Stimulated activated CD4-positive, alpha-beta T cell treated with anti-CD3 and anti-CD28 coated beads, Interleukin-2, amount 100 ng/mL, for 48 hours (primary cell): ENCODE measurements around the gene MYBPC3.

Source experiments
- DNase-seq, 2 donors: peaks; one replicate each; pipeline ENCODE4 v3.0.0-alpha.2; 2020

MYBPC3 gene

DNA sequence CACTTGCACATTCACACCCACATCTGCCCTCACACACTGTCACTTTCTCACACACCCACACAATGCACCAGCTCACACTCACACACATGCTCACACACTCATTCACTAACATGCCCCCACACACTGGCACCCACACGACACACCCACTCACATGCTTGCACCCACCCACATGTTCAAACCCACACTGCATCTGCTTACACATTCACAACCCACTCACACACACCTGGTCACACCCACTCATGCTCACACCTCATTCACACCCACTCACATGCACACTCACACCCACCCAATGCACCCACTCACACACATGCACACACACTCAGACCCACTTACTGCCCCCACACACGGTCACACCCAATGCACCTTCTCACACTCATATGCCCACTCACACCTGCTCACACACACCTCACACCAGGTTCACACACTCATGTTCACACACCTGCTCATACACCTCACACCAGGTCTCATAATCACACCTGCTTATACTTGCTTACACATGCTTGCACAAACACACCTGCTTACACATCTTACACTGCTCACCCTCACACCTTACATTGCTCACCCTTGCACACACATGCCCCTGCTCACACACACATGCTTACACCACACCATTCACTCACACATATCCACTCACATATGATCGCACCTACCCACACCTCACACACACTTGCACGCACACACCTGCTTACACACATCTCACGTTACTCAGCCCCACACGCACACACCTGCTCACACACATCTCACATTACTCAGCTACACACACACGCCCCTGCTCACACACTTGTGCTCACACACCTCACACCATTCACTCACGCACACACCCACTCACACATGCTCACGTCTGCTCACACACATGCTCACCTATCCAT lies 3.9 kb upstream of the MYBPC3 start:
- DNase-seq: no peak

DNA sequence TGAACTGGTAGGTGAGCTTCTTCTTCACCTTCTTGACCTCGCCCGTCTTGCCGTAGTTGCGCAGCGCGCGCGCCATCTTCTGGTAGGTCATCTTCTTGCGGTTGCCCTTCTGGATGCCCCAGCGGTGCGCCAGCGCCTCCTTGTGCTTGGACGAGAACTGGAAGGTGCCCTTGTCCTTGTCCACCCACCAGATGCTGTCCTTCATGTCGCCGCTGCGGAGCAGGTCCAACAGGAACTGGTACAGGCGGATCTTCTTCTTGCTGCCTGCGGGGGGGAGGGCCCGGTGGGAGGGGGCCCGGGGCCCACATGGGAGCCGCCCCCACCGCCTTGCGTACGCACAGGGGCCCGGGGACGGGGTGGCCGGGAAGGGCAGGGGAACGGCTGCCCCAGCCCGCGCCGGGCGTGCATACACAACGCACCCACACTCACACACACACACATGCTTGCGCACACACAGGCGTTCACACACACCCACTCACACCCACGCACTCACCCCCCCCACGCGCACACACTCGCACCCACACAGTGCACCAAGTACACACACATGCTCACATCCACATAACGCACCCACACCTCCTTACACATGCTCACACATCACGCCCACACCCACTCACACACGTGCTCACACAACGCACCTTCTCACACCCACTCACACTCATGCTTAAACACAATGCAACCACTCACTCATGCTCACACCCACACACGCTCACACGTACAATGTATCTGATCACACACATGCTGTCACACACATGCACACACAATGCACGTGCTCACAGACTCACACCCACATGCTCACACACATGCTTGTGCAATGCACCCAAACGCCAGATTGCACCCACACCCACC lies 3.0 kb upstream of the MYBPC3 start:
- peak; percentile 34 to 42 for DNase-seq

DNA sequence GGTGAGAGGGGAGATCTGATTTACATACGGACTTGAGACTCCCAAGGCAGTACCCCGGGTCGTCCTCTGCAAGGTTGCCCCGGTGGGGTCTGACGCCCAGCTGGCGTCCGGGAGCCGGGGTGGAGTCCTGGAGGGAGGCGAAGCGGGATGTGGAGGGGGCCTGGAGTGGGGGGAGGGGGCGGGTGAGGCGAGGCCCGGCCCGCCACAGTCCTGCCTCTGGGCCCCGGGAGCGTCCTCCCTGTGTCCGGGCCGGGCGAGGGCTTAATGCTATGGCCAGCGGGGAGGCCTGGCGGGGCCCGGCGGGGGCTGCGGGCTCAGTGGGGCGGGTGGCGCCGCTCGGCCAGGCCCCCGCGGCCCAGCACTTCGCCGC lies 2.4 kb upstream of the MYBPC3 start:
- DNase-seq: no peak

DNA sequence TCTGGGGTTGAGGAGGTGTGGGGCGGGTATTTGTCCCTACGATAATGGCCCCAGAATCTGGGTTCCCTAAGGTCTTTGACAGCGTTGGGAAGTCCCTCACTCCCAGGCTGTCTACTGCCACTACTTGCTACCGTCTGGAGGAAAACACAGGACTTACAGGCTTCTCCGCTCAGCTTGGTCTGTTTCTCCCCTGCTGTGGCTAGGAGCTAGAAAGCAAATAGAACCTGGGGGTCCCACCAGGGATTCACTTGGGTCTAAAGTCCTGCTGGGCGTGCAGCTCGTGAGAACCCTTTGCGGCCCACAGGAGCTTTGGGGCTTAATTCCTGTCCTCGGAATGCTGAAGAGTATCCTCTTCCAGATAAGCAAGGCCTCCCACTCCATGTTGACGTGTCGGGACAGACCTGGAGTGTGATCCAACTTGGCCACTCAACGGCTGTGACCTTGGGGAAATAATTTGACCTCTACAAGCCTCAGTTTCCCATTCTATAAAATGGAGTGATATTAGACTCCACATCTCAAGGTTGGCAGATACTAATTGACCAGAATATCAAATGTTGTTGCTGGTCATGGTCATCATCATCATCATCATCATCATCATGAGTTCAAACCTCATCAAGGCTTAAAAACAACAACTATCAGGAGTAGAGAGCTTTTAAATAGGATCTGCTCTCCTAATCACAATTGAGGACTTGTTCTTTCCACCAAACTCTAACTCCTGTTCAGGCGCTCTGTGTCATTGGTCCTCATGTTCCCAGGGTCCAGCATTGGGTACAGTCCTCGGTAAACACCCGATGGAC lies 1.7 kb upstream of the MYBPC3 start:
- DNase-seq: no peak

DNA sequence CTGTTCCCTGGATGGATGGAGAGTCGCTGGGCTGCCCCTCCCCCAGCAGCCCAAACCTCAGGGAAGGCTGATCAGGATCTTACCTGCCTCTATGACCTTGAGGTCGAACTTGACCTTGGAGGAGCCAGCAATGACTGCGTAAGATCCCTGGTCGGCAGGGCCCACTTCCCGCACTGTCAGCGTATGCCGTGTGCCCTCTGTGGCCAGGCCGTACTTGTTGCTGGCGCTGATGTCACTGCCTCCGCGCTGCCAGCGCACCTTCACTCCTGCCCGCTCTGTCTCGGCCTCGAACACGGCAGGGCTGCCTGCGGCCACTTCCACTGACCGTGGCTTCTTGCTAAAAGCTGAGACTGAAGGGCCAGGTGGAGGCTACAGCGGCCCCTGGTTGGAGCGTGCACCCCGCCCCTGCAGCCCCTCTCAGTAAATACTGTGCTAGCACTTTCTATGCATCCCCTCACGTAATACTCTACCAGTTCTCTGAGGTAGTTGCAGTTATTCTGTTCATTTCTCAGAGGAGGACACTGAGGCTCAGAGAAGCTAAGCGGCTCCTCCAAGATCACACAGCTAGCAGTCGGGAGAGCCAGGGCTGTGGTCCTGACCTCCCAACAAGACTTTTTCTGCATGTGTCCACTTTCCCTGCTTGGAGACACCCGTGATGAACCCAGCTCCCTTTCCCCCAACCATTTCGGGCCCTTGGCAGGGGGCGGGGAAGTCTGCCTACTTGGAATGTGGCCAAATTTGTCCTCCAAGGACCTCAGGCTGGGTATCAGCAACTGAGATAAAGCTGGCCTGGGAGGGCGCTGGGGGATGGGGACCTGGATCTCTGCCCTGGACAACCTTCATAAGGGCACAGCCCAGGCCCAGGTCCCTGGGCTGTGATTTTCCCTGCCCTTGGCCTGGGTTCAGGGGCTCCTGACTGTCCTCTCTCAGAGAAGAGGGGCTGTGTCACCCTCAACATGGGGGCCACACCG lies 1.1 kb downstream of the MYBPC3 start:
- DNase-seq: no peak

DNA sequence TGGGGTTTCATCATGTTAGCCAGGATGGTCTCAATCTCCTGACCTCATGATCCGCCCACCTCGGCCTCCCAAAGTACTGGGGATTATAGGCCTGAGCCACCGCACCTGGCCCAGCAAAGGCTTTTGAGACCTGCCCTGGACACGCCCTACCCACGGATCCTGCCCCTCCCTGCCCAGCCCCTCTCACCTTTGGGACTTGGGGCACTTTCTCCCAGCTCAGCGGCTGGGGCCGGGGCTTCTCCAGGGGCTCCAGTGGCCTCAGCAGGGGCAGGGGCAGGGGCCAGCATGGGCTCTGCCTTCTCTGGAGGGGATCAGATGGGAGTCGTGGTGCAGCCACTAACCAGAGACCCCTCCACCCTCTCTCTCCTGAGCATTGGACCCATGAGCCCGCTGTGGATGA lies 2.2 kb downstream of the MYBPC3 start:
- no peak for DNase-seq

DNA sequence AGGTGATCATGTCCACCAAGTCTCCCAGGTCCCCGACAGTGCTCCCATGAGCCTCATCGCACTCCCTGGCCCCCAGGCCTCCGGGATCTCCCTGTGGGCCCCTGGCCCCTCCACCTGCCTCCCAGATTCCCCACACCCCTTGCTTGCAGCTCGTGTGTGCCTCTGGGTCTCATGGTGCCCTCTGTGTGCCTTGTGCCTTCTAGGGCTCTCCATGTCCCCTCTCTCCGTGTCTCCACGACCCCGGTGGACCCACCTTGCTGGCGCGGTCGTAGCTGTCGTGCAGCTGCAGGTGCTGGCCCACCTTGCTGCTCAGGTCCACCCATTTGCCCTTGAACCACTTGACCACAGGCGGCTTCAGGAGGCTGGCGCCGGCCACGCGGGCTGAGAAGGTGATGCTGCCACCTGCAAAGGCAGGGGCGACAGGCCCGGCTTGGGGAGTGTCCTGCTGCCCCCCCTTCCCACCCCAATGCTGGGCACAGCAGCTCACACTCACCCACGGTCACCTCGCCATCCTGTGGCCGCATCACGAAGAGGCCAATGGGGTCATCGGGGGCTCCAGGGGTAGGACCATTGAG lies 2.9 kb downstream of the MYBPC3 start:
- DNase-seq: no peak

DNA sequence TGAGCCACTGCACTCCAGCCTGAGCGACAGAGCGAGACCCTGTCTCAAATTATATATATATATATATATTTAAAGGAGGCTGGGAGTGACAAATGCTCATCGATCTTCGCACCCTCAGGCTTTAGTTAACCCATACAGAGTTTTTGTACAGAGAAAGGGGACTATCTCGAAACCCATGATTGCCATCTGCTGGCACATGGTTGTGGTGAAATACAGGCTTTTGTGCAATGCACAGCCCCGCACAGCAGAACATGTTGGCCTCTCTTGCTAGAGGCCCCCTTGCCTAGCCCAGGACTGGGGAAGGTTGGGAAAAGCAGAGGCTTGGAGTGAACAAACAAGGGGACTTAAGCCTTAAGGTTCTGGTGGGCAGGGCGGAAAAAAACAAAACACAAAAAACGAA lies 3.6 kb downstream of the MYBPC3 start:
- no peak for DNase-seq

DNA sequence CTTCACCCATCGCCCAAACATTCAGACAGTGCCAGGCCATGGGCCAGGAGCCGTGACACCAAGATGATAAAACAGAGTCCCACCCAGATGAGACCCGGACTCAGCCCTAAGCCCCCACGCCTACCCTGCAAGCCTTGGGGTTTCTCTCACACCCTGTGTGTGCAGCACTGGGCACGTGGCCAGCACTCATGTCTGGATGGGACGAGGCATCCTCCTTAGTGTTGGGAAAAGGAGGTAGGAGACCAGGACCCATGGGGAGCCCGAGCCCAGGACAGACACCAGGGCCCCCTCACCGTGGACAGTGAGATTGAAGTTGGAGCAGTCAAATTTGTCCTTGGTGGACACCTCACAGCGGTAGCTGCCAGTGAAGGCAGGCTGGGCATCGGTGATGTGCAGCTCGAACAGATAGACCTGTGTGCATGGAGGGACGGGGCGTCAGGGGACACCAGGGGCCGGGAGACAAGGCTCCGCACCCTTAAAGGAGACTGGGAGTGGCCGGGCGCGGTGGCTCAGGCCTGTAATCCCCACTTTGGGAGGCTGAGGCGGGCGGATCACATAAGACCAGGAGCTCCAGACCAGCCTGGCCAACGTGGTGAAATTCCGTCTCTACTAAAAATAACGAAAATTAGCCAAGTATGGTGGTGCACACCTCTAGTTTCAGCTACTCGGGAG lies 4.2 kb downstream of the MYBPC3 start:
- DNase-seq: no peak

DNA sequence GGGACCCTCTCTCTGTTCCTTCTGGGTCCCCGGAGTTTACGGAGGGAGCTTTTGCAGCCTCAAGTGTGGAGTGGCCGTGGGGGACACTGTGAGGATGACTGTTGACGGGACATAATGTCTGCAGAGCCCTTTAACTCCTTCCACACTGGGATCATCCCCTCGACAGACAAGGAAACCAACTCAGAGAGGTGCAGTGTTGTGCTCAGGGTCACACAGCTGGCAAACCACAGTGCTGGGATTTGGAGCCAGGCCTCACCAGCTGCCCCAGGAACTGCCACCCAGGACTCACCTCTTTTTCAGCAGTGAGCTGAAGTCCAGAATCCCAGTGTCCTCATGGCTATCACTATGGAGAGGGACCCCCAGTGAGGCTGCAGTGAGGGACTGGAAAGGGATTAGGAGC lies 5.4 kb downstream of the MYBPC3 start:
- DNase-seq: no peak

DNA sequence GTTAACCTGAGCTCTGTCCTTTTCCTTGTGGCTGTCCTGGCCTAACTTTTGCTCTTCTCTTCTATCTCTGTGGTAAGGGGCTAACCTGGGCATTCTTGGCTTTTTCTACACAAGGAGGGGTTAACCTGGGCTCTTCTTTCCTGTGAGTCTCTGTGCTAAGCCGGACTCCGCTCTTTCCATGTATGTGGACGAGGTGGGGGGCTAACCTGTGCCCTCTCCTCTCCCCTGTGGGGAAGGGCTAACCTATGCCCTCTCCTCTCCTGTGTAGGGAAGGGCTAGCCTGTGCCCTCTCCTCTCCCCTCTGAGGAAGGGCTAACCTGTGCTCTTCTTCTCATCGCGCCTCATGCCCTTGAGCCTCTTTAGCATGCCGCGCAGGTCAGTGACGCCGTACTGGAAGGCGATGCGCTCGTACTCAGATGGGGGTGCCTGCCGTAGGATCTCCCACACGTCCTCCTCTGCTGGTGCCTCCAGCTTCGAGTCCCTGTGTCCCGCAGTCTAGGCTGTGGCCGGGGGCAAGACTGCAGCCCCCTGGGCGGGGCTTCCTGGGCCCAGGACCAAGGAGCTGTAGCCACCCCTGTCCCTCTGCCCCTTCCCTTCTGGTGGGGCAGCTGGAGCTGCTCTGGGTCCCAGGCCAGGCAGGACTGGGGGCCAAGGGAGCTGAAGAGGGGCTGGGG lies 6.5 kb downstream of the MYBPC3 start:
- no peak for DNase-seq

DNA sequence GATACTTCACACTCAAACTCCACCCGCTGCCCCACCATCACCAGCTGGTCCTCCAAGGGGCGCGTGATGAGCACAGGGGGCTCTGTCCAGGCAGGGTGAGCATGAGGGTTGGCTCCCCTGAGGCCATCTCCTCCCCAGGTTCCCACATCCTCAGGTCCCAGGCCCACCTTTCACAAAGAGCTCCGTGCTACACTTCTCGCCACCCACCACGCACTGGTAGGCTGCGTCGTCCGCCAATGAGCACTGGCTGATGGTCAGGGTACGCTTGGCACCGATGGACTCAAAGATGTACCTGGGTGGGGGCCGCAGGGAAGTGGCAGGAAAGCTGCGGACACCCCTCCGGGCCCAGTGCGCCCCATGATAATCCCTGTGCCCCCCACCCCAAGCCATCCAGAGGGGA lies 9.6 kb downstream of the MYBPC3 start:
- no peak for DNase-seq

DNA sequence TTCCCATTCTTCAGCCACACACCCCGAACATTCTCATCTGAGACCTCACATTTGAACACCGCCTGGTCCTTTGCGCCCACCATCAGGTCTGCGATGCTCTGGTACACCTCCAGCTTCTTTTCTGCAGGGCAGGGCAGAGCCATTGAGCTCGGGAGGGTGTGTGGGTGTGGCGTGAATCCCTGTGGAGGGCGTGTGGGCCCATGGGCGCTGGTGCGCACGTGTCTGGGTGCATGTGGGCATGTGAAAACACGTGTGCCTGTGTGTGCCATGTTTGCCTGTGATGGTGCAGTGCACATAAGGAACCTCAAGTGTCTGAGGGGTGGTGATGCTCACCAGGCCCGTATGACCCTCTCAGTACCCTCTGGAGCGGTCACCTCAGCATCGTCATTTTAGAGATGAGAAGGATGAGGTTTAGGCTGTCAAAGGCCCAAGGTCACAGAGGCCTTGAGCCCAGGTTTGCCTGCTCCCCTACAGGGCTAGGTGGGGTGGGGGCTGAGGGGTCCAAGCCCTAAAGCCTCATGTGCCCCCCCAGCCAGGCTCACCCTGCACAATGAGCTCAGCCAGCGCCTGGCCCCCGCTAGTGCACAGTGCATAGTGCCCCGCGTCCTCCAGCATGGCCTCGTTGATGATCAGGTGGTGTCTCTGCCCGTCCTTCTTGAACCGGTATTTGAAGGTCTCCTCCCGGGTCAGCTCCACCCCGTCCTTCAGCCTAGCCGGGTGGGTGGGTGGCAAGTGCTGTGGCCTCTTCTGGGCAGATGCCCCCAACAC lies 10.3 kb downstream of the MYBPC3 start:
- no peak for DNase-seq

DNA sequence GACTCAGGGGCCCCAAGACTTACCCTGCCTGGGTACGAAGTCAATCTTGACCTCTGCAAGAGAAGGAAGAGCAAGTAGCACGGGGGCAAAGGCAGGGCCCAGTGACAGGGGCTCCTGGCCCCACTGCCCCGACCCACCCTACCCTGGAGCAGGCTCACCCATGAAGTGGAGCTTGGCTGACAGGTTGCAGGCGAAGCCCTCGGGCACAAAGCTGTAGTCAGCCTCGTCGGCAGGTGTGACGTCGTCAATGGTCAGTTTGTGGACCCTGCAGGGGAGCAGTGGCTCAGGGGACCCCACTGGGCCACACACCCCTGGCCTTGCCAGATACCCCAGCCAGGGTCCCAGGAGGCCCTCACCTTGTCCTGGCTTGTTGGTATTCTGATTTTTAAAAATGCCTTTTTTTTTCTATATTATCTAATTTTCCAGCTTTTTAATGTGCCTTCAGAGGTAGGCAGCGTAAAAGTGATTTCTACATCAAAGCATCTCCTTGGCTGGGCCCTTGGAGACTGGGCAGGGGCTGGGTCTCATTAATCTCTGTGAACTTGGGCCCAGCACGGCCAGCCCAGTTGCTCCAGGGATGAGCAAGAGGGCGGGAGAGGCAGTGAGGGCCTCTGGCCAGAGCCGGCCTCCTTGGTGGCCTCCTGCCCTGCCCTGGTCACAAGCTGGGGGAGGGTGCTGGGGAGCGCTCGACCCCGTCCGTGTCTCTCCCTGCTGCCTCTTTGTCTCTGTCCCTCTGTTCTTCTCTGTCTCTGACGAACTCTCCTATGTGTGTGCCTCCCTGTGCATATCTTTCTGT lies 11.3 kb downstream of the MYBPC3 start:
- DNase-seq: no peak

DNA sequence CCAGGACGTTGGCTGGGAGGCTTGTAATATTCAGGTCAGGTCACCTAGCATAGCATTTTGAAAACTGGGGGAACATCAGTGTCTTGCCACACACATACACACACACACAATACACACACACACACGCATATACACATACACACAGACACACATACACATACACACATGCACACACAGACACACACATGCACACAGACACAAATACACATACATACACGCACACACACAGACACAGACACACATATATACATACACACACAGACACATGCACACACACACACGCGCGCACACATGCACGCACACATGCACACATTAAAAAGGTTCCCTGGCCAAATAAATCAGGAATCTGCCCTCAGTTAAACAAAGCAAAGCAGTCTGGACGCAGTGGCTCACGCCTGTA lies 12.5 kb downstream of the MYBPC3 start:
- DNase-seq: no peak

DNA sequence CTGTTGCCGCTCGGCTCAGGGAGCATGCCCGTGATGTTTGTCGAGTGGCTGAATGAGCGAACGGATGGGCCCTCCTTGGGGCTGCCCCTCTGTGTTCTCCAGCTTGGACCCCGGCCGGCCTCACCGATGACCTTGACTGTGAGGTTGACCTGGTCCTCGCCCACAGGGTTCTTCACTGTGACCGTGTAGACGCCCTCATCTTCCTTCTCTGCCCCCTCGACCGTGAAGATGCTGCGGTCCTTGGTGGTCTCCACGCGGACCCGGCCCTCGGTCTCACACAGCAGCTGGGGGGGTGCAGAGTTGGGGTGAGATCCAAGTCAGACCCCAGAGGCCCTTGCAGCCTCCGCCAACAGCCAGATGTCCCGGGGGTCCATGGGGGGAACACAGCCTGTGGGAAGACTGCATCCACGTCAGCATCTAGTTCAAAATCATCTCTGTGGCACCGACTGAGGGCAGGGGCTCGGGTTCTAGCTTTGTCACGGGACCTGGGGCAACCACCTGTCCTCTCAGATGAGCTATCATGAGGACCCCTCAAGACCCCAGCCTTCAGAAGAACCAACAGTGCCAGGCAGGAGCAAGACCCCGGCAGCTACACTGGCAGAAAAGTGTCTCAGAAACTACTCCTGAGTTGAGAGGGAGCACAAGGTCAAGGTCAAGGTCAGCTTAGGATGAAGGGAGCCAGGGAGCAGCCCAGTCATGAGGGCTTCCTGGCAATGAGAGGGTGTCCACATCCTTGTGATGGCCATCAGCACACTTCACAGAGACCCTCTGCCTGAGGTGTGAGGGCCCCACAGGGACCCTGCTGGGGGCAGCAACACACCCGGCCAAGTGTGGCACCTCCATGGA lies 13.9 kb downstream of the MYBPC3 start:
- no peak for DNase-seq

DNA sequence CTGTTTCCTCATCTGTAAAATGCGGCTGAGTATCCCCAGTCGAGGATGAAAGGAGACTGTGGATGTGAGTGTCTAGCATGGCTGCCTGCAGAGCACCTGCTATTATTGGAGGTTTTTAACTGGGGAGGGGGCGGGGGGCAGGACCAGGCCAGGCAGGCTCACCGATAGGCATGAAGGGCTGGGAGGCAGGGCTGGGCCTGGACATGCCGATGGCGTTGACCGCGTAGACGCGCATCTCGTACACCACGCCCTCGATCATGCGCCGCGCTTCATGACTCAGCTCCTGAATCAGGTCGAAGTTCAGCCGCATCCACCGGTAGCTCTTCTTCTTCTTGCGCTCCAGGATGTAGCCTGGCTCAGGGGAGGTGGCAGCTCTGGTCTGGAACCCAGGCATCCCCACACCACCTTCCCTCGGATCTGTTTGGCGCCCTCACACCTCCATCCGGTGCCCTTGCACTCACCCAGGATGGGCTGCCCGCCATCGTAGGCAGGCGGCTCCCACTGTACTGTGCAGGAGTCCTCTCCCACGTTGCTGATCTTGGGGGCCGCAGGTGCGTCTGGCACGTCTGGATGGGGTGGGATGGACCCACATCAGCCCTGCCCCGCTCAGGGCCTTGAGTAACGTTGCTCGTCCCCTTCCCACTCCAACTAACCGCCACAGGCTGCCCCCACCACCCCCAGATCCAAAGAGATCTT lies 15.1 kb downstream of the MYBPC3 start:
- no peak for DNase-seq
